Liver (tissue), 3 donors: ENCODE data around the gene CCDC91.

ENCODE experiments used
- CTCF ChIP-seq: fragments of 150-350 bp; IDR thresholded peaks from 2 replicates; pipeline ENCODE4 v1.5.1; 2017; ENCODE audit warnings: improper control_type of control experiment, low read depth, low read length; ENCODE audit not compliant: missing input control
- GABPA ChIP-seq, 2 donors: IDR thresholded peaks in 1 of 2; conservative IDR thresholded peaks in 1 of 2; 2 replicates each; pipeline ENCODE4 v1.6.1; 2016; ENCODE audit warnings: antibody characterized with exemption in 2 of 2, mild to moderate bottlenecking in 1 of 2, moderate library complexity in 1 of 2
- JUND ChIP-seq, 2 donors: IDR thresholded peaks; 2 replicates each; pipeline ENCODE4 v1.6.1; 2016; ENCODE audit warnings: antibody characterized with exemption in 2 of 2
- MAX ChIP-seq: IDR thresholded peaks from 2 replicates; pipeline ENCODE4 v1.6.1; 2016; ENCODE audit warnings: antibody characterized with exemption
- RAD21 ChIP-seq, 2 donors: IDR thresholded peaks; 2 replicates each; pipeline ENCODE4 v1.6.1; 2016; ENCODE audit warnings: antibody characterized with exemption in 2 of 2, mild to moderate bottlenecking in 2 of 2
- SP1 ChIP-seq: IDR thresholded peaks from 2 replicates; pipeline ENCODE4 v1.6.1; 2018; ENCODE audit warnings: antibody characterized with exemption, mild to moderate bottlenecking
- TAF1 ChIP-seq: conservative IDR thresholded peaks from 2 replicates; pipeline ENCODE4 v1.6.1; 2016; ENCODE audit warnings: antibody characterized with exemption, mild to moderate bottlenecking
- YY1 ChIP-seq: IDR thresholded peaks from 2 replicates; pipeline ENCODE4 v1.6.1; 2016; ENCODE audit warnings: antibody characterized with exemption, mild to moderate bottlenecking
- ZBTB33 ChIP-seq: IDR thresholded peaks from 2 replicates; pipeline ENCODE4 v1.6.1; 2016; ENCODE audit warnings: antibody characterized with exemption
- TF ChIP-seq, protein P1 (sequence below): IDR thresholded peaks from 2 replicates; pipeline ENCODE4 v1.6.1; 2016; ENCODE audit warnings: antibody characterized with exemption, mild to moderate bottlenecking
- donor health status: healthy.
- donor health status: healthy.

DNA sequence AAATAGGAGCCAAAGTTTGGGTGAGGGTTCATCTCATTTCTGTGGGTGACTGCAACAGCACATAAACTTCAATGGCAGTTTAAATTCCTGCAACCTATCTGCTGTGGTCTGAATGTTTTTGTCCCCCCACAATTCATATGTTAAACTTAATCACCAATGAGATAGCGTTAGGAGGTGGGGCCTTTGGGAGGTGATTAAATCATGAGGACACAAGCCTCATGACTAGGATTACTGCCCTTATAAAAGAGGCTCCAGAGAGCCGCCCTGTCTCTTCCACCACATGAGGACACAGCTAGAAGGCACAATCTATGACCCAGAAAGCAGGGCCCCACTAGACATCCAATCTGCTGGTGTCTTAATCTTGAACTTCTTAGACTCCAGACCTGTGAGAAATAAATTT is 3.8 kb upstream of the CCDC91 start:
- TF ChIP-seq CTCF (no peak), SP1 (no peak), ZBTB33 (no peak), RAD21 (IDR thresholded peaks at IDR 0.05) (no peak), GABPA (IDR thresholded peaks at IDR 0.05 in 1 of 2, conservative IDR thresholded peaks at IDR 0.05 in 1 of 2) (no peak), JUND (IDR thresholded peaks at IDR 0.05) (no peak), MAX (no peak), YY1 (no peak), TAF1 (no peak)
- TF ChIP-seq, protein P1, sequence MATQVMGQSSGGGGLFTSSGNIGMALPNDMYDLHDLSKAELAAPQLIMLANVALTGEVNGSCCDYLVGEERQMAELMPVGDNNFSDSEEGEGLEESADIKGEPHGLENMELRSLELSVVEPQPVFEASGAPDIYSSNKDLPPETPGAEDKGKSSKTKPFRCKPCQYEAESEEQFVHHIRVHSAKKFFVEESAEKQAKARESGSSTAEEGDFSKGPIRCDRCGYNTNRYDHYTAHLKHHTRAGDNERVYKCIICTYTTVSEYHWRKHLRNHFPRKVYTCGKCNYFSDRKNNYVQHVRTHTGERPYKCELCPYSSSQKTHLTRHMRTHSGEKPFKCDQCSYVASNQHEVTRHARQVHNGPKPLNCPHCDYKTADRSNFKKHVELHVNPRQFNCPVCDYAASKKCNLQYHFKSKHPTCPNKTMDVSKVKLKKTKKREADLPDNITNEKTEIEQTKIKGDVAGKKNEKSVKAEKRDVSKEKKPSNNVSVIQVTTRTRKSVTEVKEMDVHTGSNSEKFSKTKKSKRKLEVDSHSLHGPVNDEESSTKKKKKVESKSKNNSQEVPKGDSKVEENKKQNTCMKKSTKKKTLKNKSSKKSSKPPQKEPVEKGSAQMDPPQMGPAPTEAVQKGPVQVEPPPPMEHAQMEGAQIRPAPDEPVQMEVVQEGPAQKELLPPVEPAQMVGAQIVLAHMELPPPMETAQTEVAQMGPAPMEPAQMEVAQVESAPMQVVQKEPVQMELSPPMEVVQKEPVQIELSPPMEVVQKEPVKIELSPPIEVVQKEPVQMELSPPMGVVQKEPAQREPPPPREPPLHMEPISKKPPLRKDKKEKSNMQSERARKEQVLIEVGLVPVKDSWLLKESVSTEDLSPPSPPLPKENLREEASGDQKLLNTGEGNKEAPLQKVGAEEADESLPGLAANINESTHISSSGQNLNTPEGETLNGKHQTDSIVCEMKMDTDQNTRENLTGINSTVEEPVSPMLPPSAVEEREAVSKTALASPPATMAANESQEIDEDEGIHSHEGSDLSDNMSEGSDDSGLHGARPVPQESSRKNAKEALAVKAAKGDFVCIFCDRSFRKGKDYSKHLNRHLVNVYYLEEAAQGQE: no peak
